Fibroblast of peridontal ligament (primary cell): ENCODE data around the gene CDH12.
"Not testable (repeated sequence)": the region's sequence is repeated elsewhere in the genome, so short reads cannot be mapped to it uniquely, and the experiment has no call there.

ENCODE experiments used
- DNase-seq: peaks from one replicate; pipeline ENCODE4 v3.0.0-alpha.2; 2010; ENCODE audit errors: extremely low read depth

Gene CDH12

GRCh38 chr5:22278164-22278563, 575.0 kb downstream of the CDH12 start:
- DNase-seq, result no peak

- no peak for DNase-seq
Observed at GRCh38 chr5:22277006-22277405, 576.1 kb downstream of the CDH12 start.

GRCh38 chr5:22265855-22266254, 587.3 kb downstream of the CDH12 start:
- DNase-seq, result not testable (repeated sequence)

GRCh38 chr5:22258139-22258538, 595.0 kb downstream of the CDH12 start:
- DNase-seq, result no peak

GRCh38 chr5:22250528-22250927, 602.6 kb downstream of the CDH12 start:
- DNase-seq, result no peak

GRCh38 chr5:22249209-22249729, 603.9 kb downstream of the CDH12 start:
- no peak for DNase-seq

- no peak for DNase-seq
Observed at GRCh38 chr5:22245770-22246169, 607.4 kb downstream of the CDH12 start.

- DNase-seq, result no peak
Observed at GRCh38 chr5:22242532-22242931, 610.6 kb downstream of the CDH12 start.

GRCh38 chr5:22238047-22238446, 615.1 kb downstream of the CDH12 start:
- DNase-seq, result no peak

- no peak for DNase-seq
Observed at GRCh38 chr5:22226423-22226822, 626.7 kb downstream of the CDH12 start.

- DNase-seq, result no peak
Observed at GRCh38 chr5:22223079-22223478, 630.1 kb downstream of the CDH12 start.

- DNase-seq, result not testable (repeated sequence)
Observed at GRCh38 chr5:22213703-22214495, 639.2 kb downstream of the CDH12 start.

GRCh38 chr5:22212254-22212991, 640.7 kb downstream of the CDH12 start:
- not testable (repeated sequence) for DNase-seq

- not testable (repeated sequence) for DNase-seq
Observed at GRCh38 chr5:22208463-22208862, 644.7 kb downstream of the CDH12 start.

- not testable (repeated sequence) for DNase-seq
Observed at GRCh38 chr5:22188651-22189050, 664.5 kb downstream of the CDH12 start.

GRCh38 chr5:22187632-22188228, 665.4 kb downstream of the CDH12 start:
- not testable (repeated sequence) for DNase-seq

GRCh38 chr5:22169226-22169625, 683.9 kb downstream of the CDH12 start:
- DNase-seq, result not testable (repeated sequence)

GRCh38 chr5:22168704-22169103, 684.4 kb downstream of the CDH12 start:
- DNase-seq, result not testable (repeated sequence)

GRCh38 chr5:22165931-22166330, 687.2 kb downstream of the CDH12 start:
- not testable (repeated sequence) for DNase-seq

- not testable (repeated sequence) for DNase-seq
Observed at GRCh38 chr5:22164910-22165748, 688.0 kb downstream of the CDH12 start.

- DNase-seq, result not testable (repeated sequence)
Observed at GRCh38 chr5:22156953-22157352, 696.2 kb downstream of the CDH12 start.
